Stimulated activated CD8-positive, alpha-beta memory T cell treated with anti-CD3 and anti-CD28 coated beads, Interleukin-4, amount 100 ng/mL, for 1 hour (primary cell): Measurements from ENCODE around the gene HMGXB3.
"Not testable (repeated sequence)": the region's sequence is repeated elsewhere in the genome, so short reads cannot be mapped to it uniquely, and the experiment has no call there.

Experiments used
- DNase-seq, 2 donors: peaks; one replicate each; pipeline ENCODE4 v3.0.0-alpha.2; 2020; ENCODE audit warnings: low read depth in 2 of 2, low spot score in 1 of 2

HMGXB3 gene

DNA sequence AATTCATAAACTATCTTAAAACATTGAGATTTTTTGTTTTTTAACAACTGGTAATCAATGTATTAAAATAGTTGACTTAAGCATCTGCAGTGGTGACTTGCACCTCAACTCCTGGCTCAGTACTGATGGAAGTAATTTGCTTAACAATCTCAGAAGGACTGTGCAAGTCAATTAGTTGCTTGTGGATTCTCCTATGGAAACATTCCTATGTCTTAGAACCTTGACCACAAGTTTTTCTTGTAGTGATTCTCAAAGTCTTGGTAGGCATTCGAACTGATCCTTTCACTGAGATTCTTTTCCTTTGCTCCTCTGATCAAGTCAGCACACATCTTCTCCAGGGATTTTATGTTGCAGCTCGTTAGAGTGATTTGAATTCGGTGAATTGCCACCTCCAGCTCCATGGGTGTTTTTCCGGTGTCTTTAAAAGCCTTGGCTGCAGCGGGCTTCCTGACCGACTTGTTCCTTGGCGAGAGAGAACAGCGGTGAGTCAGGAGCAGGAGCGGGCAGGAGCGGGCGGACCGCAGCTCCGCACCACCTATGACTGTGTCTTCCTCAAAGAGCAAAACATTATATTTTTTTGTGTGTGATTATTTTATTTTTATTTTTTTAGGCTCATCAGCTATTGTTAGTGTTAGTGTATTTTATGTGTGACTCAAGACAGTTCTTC is 21.1 kb downstream of the HMGXB3 start:
- DNase-seq: no peak

DNA sequence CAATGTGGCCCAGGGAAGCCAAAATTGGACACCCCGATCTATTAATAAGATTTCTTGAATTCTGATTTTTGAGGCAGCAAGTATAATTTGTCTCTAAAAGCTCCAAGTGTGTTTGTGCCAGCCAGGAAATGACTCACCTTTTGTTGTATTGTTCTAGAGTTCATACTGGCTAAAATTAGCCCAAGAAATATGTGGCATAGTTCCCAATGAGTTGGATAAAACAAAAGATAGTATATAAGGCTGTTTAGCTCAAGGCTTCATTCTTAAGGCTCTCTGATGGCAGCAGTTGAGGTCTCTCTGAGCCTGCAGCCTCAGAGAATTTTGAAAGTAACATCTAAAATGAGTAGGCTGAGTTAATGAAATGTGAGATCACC is 21.6 kb downstream of the HMGXB3 start:
- DNase-seq: no peak

GRCh38 chr5:150022681-150023080 is 22.1 kb downstream of the HMGXB3 start:
- DNase-seq: no peak

- DNase-seq: no peak
These were observed 22.6 kb downstream of the HMGXB3 start for GRCh38 chr5:150023136-150023535.

DNA sequence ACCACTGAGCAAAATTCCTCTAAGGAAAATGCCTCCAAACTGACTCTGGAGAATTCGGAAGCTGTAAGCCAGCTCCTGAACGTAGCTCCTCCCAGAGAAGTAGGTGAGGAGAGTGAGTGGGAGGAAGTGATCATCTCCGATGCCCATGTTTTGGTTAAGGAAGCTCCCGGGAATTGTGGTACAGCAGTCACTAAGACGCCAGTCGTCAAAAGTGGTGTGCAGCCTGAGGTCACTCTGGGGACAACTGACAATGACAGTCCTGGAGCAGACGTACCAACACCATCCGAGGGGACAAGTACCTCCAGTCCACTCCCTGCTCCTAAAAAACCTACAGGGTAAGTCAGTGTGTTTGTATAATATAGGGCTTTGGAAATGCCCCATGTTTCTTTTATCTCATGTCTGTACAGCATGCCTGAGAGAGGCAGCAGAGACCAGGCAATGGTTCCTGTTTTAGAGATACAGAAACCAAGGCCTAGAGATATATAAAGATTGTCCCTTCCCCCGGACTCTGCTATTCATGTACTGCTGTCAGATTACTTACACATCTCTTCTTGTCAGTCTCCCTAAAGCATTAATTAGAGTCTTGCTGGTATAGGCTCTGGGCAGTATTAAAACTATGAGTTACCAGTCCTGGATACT is 23.9 kb downstream of the HMGXB3 start:
- DNase-seq: no peak

DNA sequence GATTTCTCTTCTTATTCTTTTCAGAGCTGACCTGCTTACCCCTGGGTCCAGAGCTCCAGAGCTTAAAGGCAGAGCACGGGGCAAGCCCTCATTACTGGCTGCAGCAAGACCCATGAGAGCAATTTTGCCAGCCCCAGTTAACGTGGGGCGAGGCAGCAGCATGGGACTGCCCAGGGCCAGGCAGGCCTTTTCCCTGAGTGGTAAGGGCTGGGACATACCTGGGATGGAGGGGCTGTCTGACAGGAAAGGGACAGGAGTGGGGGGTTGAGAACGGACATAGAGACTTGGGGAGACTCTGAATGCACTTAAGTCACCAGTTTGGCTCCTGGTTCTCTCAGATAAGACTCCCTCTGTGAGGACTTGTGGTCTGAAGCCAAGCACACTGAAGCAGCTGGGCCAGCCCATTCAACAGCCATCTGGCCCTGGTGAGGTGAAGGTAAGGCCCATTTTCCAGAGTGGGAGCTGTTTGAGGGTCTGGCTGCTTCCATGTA is 26.2 kb downstream of the HMGXB3 start:
- DNase-seq: no peak

DNA sequence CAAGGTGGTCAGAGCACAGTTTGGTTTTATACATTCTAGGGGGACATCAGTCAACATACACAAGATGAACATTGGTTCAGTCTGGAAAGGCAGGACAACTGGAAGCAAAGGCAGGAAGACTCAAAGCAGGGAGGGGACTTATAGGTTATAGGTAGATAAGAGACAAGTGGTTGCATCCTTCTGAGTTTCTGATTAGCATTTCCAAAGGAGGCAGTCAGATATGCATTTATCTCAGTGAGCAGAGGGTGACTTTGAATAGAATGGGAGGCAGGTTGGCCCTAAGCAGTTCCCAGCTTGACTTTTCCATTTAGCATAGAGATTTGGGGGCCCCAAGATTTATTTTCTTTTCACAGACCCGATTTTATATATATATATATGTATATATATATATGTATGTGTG is 27.5 kb downstream of the HMGXB3 start:
- not testable (repeated sequence) for DNase-seq

- no peak for DNase-seq
These were observed 32.8 kb downstream of the HMGXB3 start for GRCh38 chr5:150033334-150033733.

DNA sequence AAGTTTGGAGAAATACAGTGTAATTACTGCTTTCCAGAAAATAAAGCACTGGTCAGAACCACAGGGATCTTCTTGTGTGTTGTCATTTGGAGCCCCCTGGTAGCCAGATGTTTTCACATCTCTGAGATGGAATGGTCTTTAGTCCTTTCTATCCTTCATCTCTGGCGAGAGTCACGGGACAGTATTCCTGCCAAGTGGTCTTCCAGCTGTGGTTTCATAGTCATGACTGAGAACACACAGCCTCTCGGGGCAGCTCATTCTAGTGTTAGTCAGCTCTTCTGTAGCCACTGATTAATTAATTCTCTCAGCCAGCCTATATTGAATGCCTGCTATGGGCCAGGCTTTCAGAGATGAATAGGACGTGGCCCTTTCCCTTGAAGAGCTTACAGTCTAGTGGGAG is 34.1 kb downstream of the HMGXB3 start:
- no peak for DNase-seq

DNA sequence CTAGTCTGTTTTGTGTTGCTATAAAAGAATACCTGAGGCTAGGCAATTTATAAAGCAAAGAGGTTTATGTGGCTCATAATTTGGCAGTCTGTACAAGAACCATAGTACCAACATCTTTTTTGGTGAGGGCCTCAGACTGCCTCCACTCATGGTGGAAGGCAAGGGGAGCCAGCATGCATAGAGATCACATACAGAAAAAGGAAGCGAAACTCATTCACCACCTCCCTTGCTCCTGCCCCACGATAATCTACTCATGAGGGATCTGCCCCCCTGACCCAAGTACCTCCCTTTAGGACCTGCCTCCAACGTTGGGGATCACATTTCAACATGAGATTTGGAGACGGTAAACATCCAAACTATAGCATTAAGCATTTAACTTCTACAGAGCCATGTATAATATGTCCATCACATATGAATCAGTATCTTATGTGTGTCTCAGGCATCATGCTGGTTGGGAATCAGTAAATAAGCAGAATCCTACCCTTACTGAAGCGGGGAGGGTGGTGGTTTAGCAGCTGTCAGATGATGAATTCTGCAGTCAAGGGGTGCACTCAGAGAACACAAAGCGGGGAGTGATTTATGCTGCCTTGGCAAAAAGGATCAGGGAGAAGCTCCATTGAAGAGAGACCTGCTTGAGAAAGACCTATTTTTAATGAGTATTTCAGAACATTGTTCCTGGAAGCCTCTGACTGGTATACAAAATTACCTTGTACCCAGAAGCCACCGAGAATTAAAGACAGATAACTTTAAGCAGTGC is 34.8 kb downstream of the HMGXB3 start:
- DNase-seq: no peak

GRCh38 chr5:150036513-150036912 is 36.0 kb downstream of the HMGXB3 start:
- DNase-seq: no peak

DNA sequence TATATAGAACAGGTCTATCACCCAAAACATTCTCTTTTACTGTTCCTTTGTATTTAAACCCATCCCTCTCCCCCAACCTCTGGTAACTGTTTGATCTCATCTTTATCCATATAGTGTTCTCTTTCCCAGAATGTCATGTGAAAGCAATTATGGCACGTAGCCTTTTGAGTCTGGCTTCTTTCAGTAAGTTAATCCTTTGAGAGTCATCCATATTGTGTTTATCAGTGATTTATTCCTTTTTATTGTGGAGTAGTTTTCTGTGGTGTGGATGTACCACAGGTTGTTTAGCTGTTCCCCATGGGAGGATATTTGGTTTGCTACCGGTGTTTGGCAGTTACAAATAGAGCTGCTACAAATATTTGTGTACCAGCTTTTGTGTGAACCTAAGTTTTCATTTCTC is 38.0 kb downstream of the HMGXB3 start:
- DNase-seq: no peak

- DNase-seq: no peak
These were observed 41.9 kb downstream of the HMGXB3 start for GRCh38 chr5:150042459-150042858.

- no peak for DNase-seq
These were observed 43.3 kb downstream of the HMGXB3 start for GRCh38 chr5:150043657-150044328.

DNA sequence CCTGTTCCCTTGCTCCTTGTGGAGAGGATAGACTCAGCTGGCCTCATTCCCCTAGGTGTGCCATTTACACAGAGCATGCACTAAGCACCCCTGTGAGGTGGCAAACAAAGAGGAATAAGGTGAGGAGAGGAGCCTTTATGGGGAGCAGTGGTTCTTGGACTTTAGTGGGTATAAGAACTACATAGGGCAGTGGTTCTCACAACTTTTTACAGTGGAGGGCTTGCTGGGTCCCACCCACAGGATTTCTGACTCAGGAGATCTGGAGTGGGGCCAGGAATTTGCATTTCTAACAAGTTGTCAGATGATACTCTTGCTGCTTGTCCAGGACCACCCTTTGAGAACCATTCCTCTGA is 43.8 kb downstream of the HMGXB3 start:
- DNase-seq: no peak

DNA sequence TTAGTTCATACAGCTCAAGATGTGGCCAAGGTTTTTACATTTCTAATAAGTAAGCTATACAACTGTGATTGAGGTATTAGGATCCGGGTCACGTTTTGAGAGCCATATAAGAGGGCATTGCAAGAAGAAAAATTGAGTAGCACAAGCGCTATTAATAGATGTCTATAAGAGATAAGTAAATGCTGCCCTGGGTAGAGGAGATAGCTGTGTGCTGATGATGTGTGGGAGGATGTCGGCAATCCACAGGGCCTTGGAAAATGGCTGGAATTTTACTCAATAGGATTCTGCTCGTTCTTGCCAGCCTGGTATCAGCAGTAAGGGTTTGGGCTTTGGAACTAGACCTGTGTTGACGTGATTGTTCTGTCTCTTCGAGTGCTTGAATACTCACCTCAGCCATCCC is 44.2 kb downstream of the HMGXB3 start:
- no peak for DNase-seq

DNA sequence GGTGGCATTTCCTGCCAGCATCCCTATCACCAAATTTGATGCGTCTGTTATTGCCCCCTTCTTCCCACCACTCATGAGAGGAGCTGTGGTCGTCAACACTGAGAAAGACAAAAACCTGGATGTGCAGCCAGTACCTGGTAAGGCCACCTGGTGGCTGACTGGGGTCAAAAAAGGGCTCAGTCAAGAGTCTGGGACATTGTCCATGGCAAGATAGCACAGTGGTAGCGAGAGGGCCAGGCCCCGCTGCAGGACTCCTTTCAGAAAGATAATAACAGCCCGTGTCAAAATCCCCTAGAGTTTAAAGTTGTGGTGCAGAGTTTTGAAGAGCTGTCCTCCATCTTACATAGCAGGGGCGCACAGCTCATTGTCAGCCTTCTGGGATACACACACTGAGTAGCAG is 45.0 kb downstream of the HMGXB3 start:
- DNase-seq: no peak

DNA sequence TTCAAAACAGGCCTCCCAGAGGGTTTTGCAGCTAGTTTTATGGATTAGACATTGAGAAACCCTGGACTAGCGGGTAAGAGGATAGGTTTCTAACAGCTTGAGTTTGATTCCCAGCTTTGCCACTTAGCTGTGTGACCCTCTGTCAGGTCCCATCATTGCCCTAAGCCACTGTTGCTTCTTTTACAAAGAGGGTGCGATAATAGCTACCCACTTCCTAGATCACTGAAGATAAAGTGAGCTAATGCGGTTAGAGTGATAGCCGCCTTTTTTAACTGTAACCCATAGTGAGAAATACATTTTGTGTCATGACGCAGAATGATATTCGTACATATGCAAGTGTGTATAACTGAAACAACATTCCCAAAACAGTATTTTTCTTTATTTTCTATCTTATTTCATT is 45.5 kb downstream of the HMGXB3 start:
- no peak for DNase-seq

DNA sequence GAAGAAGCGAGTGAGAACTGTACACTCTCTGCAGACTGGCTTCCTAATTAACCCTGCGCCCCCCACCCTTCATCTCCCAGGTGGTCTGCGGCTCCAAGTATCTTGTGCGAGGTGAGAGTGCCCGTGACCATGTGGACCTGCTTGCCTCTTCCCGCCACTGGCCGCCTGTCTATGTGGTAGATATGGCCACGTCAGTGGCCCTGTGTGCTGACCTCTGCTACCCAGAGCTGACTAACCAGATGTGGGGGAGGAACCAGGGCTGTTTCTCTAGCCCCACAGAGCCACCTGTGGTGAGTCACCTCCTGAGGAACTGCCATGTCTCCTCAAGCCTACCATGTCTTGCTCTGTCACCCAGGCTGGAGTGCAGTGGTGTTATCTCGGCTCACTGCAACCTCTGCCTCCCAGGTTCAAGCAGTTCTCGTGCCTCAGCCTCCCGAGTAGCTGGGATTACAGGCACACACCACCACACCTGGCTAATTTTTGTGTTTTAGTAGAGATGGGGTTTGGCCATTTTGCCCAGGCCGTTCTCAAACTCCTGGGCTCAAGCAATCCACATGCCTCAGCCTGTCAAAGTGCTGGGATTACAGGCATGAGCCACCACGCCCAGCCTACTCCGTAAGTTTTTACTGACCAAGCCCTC is 49.8 kb downstream of the HMGXB3 start:
- not testable (repeated sequence) for DNase-seq

DNA sequence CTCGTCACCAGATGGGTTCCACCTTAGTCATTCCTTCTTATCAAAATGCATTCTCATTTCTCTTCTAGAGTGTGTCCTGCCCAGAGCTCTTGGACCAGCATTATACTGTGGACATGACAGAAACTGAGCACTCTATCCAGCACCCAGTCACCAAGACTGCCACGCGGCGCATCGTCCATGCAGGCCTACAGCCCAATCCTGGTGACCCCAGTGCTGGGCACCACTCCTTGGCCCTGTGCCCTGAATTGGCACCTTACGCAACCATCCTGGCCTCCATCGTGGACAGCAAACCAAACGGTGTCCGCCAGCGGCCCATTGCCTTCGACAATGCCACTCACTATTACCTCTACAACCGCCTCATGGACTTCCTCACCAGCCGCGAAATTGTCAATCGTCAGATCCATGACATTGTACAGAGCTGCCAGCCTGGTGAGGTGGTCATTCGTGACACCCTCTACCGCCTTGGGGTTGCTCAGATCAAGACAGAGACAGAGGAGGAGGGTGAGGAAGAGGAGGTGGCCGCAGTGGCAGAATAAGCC is 51.2 kb downstream of the HMGXB3 start:
- no peak for DNase-seq
